ENCODE data around the gene UBE2N. TPM values are rescaled to one million over a fixed set of nuclear protein-coding genes. Genes with fewer than 3 reads are reported as not detected.

Gene UBE2N
- total RNA-seq, 1 donor from 2014 or later: 89.2 TPM

Other genes starting within 250 kb of the UBE2N start
- gene NUDT4, start 64.0 kb downstream of the UBE2N start, total RNA-seq: 21.6 TPM
- gene MRPL42, start 25.6 kb upstream of the UBE2N start, total RNA-seq: 47.9 TPM
- 5.8 TPM for gene SOCS2, start 130.7 kb upstream of the UBE2N start, total RNA-seq
- 22.5 TPM for gene CRADD, start 235.4 kb upstream of the UBE2N start, total RNA-seq